Suprapubic skin (tissue), 3 donors: Measurements from ENCODE around the gene PTPRM.

ENCODE experiments used
- POLR2A ChIP-seq, 2 donors: fragments of 450-650 bp; IDR thresholded peaks; one replicate each; pipeline ENCODE4 v1.6.1; 2017; ENCODE audit warnings: antibody characterized with exemption in 2 of 2, mild to moderate bottlenecking in 2 of 2, moderate library complexity in 2 of 2
- TF ChIP-seq, protein P1 (sequence below), 2 donors: fragments of 200-600 bp in 1 of 2; fragments of 450-650 bp in 1 of 2; sonication (generic) in 1 of 2; IDR thresholded peaks; one replicate each; pipeline ENCODE4 v1.5.1; 2016 to 2019; ENCODE audit warnings: antibody characterized with exemption in 2 of 2, mild to moderate bottlenecking in 1 of 2, moderate library complexity in 1 of 2

DNA sequence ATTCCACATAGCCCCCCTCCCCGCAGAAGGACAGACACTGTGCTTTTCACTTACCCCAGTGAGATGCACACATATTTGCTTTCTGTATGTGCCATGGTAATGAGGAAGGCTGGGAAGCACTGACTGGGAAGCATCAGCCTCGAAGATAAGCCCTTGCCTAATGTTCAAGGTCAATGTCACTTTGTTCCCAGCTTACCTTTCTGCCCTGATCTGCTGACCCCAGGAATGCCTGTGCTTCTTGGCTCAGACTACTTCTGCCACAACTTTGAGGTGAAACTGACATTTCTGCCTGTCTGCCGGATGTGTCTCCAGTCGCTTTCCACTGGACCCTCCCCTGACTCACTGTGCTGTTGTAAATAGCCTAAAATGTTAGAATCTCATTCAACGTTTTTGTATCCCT, 183.8 kb downstream of the PTPRM start:
- TF ChIP-seq, protein P1, sequence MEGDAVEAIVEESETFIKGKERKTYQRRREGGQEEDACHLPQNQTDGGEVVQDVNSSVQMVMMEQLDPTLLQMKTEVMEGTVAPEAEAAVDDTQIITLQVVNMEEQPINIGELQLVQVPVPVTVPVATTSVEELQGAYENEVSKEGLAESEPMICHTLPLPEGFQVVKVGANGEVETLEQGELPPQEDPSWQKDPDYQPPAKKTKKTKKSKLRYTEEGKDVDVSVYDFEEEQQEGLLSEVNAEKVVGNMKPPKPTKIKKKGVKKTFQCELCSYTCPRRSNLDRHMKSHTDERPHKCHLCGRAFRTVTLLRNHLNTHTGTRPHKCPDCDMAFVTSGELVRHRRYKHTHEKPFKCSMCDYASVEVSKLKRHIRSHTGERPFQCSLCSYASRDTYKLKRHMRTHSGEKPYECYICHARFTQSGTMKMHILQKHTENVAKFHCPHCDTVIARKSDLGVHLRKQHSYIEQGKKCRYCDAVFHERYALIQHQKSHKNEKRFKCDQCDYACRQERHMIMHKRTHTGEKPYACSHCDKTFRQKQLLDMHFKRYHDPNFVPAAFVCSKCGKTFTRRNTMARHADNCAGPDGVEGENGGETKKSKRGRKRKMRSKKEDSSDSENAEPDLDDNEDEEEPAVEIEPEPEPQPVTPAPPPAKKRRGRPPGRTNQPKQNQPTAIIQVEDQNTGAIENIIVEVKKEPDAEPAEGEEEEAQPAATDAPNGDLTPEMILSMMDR (IDR thresholded peaks at IDR 0.05) = no peak
- no peak for TF ChIP-seq POLR2A (IDR thresholded peaks at IDR 0.05)
